Activated naive CD4-positive, alpha-beta T cell treated with anti-CD3 and anti-CD28 coated beads, Interleukin-2, amount 50 U/mL, for 72 hours (primary cell): ENCODE measurements around the gene GCNT4. TPM values are rescaled to one million over a fixed set of nuclear protein-coding genes. Genes with fewer than 3 reads are reported as not detected.

ENCODE experiments used
- ATAC-seq, 2 donors: fragments of 150-1000 bp; cut with Tn5 transposase; 2 replicates each; pipeline ENCODE4 v1.10.0; 2021; ENCODE audit warnings: mild to moderate bottlenecking in 2 of 2, moderate library complexity in 2 of 2
- DNase-seq, 2 donors: peaks; one replicate each; pipeline ENCODE4 v3.0.0; 2021 to 2022; ENCODE audit warnings: low spot score in 2 of 2
- H3K27ac Mint-ChIP-seq, 2 donors: one replicate each; pipeline ENCODE4 v1.8.0; 2022; ENCODE audit warnings: mild to moderate bottlenecking in 2 of 2, mixed read lengths in 2 of 2
- H3K36me3 Mint-ChIP-seq, 2 donors: one replicate each; pipeline ENCODE4 v1.8.0; 2022; ENCODE audit warnings: mixed read lengths in 2 of 2
- H3K9me3 Mint-ChIP-seq, 2 donors: one replicate each; pipeline ENCODE4 v1.8.0; 2022; ENCODE audit warnings: mixed read lengths in 2 of 2
- total RNA-seq, 2 donors: library from RNA; stranded (reverse); gene quantifications; one replicate each; pipeline ENCODE4 v1.2.3, GENCODE V29; 2022

GCNT4 gene
- total RNA-seq, 2 donors from 2014 or later = 2.8 to 3.3 TPM

DNA sequence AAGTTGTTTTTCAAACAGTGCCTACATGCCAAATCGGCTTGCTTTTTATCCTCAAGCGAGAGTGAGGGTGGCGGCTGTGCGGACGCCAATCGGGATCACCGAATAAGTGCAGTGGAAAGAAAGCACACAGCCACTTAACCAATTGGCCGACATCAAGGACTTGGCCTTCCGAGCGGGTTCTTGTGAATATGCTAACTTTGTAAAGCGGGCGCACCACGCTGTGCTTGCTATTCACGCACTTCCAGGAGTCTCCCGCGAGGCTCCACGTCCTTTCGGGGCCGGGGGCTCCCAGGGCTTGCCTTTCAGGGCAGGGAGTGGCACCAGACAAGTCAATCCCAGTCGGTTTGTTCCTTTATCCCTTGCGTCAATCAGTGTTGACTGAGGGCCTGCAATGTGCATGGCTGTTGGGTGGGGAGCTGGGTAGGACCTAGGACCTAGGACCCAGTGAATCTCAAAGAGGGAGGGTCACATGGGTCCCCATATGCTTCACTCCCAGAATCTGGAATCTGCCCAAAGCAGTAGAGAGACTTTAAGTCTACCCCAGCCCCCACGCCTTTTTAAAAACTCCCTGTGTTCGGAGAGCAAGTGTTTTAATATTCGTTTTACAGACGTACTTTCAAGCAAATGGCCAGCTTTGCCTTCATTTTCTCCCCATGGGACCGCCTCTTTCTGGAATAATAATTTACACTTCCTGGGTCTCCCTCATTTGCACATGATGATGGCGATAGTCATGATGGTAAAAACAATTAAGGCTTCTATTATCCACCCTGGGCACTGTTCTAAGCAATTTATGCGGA, 2.0 kb upstream of the GCNT4 start:
- ATAC-seq (no peak), DNase-seq (no peak)
- Mint-ChIP-seq H3K27ac (peak overlapping the region in 1 of 2 donors; percentile 84), H3K9me3 (no peaks in the 10 kb centered on the region), H3K36me3 (peaks cover 6 to 7% of the 10 kb centered on the region in 2 donors)

DNA sequence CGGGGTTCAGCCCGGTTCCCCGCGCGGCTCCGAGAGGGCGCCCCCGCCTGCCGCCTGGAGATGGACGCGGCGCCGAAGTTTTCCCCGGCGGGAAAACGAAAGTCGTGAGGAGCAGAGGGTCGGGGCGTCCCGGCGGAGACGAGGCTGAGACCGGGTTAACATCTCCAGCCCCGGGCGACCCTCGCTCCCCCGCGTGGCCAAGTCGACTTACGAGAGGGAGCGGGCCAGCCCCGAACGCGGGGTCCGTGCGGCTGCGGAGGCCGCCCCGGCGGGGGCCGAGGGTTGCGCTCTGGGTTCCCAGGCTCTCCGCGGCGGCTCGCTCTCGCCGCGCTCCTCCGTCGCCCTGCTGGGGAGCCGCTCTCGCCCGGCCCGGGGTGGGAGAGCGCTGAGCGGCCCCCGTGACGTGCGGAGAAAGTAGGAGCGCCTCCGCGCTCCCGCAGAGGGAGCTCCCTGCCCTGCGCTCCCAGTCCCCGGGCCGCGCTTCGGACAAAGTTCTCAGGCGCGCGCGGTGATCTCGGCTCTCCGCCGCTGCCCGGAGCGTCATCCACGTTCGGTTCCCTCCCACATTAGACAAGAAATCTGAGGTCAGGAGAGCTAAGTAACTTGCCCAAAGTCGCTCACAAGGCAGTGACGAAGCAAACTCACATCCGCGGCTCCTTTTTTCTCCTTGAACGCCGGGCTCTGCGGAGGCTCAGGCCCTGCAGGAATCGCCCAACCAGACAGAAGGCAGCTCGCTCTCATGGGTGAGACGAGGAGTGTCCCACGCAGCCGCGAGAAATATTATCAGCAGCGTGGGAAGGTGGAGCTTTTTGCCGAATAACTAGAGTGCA, 1.2 kb upstream of the GCNT4 start:
- Mint-ChIP-seq H3K27ac (peak overlapping the region; percentile 44 to 84), H3K36me3 (peaks cover 6 to 7% of the 10 kb centered on the region in 2 donors), H3K9me3 (no peaks in the 10 kb centered on the region)
- peak; percentile 53 to 54 for ATAC-seq
- peak; percentile 66 to 79 for DNase-seq

DNA sequence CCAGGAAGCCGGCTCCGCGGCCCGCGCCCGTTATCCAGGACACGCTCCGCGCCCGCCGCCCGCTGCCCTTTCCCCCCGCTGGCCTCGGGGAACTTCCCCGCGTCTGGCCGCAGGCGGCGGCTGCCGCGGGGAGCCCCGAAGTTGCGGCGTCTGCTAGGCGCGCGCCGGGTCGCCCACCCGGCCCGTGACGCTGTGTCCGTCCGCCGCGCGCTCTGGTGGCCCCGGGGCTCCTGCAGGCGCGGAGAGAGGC, 621 bp upstream of the GCNT4 start:
- H3K36me3 Mint-ChIP-seq = peaks cover 6 to 7% of the 10 kb centered on the region in 2 donors
- peak; percentile 19 to 22 for ATAC-seq
- DNase-seq = peak in 1 of 2 donors; percentile 72
- no peaks in the 10 kb centered on the region for H3K9me3 Mint-ChIP-seq
- H3K27ac Mint-ChIP-seq = no peak overlapping the region

DNA sequence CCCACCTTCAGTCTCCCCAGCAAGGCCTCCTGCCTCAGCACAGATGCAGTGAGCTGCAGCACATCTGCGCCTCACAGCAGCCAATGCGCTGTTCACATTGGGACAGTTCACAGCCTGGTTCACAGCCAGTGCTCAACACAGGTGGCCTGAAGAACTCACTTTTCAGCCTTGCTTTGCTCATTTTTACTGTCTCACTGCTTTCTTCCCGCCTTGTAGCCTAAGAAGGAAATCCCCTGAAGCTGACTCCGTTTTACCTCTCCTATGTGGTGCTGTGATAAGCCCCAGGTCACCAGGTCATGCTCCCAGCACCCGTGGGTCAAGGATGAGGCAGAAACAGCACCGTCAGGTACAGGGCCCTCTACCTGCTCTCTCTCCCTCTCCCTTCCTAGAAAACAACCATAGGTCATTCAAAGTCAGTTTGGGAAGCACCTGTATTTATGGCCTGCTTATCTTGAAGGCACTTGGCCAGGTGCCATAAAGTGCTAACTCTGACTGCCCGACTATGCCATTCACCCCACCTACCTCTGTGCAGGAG, 1.1 kb downstream of the GCNT4 start:
- Mint-ChIP-seq H3K9me3 (no peaks in the 10 kb centered on the region), H3K36me3 (peaks cover 6 to 9% of the 10 kb centered on the region in 2 donors), H3K27ac (peak overlapping the region; percentile 73 to 84)
- DNase-seq = peak; percentile 27 to 62
- ATAC-seq = peak; percentile 54 to 61

DNA sequence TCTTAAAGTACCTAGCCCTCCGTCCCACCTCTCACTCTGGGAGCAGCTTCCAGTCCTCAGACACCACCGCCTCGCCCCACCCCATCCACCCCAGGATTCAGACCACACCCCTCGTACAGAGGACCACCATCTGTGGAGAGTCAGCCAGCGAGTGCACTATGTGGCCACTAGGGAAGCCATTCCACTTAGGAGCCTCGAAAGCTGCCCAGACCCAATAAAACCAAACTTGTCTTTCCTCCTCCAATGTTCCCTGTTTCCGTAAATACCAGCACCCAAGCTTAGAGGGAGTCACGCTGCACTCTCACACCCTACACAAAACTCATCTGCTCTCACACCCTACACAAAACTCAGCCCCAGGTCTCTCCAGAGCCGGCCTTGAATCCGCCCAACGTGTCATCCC, 1.9 kb downstream of the GCNT4 start:
- no peaks in the 10 kb centered on the region for H3K9me3 Mint-ChIP-seq
- DNase-seq (no peak), ATAC-seq (no peak)
- H3K36me3 Mint-ChIP-seq = peaks cover 6 to 18% of the 10 kb centered on the region in 2 donors
- peak overlapping the region; percentile 65 to 84 for H3K27ac Mint-ChIP-seq

DNA sequence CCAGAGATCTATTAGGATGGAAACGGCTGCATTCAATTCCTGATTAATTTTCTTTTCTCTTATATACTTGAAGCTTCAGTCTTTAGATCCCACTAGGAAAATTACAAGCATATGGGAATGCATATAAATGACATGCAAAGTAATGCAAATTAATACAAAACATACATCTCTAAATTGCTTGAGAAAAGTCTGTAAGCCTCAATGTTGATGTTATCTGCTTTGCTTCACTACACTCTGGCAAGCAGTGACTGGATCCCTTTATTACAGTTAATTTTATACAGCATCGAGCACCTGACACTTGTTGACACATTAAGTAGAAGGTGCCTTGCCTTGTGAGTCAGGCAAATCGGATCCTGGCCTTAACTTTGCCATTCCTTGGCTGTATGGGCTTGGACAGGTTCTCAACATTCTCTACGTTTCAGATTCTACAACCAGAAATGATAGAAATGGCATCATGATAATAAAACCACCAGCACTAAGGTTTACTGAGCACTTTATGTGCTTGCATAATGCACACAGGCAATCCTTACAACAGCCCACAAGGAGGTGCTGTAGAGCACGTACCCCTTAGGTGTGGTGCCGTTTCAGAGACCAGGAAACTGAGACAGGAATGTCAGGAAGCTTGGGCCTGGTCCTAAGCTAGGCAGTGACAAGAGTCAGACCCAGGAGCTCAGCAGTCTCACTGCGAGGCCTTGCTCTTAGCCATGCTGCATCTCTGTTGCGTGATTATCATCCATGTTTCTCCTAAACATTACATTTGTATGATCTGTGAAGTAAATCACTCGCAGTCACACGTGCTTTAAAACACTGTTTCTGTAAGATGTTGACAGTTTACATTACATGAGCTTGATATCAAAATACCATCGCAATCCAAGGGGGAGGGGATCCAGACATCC, 2.7 kb downstream of the GCNT4 start:
- Mint-ChIP-seq H3K27ac (peak overlapping the region in 1 of 2 donors; percentile 84), H3K9me3 (no peaks in the 10 kb centered on the region), H3K36me3 (peaks cover 6 to 23% of the 10 kb centered on the region in 2 donors)
- ATAC-seq (no peak), DNase-seq (peak in 1 of 2 donors; percentile 68)

DNA sequence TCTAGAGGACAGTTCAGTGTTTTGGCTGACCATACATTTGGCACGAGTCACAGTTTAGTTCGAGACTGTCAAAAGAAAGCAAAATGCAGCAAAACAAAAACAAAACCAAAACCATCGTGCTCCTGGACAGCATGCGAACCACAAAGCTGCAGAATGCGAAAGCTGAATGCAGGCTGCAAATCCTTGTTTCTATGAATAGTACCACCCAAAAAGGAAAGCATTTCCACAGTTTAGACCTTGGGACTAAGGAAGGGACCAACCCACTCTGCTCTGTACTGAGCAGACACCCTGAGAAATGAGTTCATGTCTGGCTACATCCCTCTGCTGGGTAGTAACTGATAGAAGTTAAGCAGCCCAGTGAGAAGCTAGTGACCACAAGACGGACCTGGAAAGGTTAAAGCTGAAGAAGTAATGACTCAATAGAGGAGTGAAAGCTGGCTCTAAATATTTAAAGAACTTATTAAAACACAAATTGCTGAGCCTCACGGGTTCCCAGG, 3.9 kb downstream of the GCNT4 start:
- peak in 1 of 2 donors; percentile 17 for ATAC-seq
- Mint-ChIP-seq H3K9me3 (peaks cover 0 to 2% of the 10 kb centered on the region in 2 donors), H3K27ac (no peak overlapping the region), H3K36me3 (peaks cover 15 to 32% of the 10 kb centered on the region in 2 donors)
- no peak for DNase-seq

DNA sequence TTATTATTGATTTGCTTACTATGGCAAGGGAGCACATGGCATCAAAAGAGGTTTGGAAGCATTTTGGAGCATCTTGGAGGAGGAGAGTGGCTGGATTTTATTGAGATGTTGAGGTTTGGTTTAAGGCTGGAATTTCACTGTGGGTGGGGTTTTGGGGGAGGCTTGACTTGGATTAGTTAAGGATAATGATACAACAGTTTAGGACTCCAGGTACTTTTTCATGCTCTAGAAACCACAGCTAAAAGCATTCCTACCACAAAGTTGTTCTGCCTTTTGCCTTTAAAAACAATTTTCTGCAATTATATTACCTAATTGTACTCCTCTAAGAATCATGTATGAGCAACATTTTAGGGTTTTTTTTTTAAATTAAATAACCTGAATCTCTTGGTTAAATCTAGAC, 5.0 kb downstream of the GCNT4 start:
- no peak for ATAC-seq
- Mint-ChIP-seq H3K36me3 (peaks cover 20 to 40% of the 10 kb centered on the region in 2 donors), H3K27ac (no peak overlapping the region), H3K9me3 (peaks cover 0 to 5% of the 10 kb centered on the region in 2 donors)
- no peak for DNase-seq

DNA sequence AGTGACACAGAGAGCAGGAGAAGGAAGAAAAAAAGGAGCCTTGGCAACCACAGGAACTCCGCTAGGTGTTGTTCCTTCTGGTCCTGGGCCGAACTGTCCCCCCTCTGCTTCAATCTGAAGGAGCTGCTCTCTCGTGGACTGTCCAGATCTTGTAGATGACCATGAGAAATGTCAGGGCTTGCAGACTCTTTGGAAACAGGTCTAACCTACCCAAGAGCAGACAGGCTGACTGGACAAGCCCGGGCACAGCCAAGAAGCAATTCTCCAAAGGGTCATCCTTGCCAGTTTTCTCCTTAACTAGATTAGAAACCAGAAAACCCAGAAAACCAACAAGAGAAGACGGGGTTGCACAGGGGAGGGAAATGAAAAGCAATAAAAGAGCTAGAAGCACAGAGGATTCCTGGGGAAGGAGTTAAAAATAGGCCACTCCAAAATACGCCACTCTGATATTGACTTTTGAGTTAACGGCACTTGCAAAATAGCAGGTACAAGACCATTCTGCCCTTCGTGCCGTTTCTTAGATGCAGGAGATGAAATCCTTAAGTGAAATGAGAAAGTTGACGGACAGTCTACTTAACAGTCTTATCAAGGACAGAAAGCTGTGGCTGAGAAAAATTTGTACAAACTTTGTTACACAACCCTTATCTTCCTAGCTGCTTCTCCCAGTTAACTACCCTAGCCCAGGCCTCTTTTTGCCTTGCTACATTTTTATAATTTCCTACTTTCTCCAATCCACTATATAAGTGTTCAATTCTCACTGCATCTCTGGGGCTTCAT, 5.8 kb downstream of the GCNT4 start:
- H3K27ac Mint-ChIP-seq = no peak overlapping the region
- no peak for ATAC-seq
- DNase-seq = no peak

DNA sequence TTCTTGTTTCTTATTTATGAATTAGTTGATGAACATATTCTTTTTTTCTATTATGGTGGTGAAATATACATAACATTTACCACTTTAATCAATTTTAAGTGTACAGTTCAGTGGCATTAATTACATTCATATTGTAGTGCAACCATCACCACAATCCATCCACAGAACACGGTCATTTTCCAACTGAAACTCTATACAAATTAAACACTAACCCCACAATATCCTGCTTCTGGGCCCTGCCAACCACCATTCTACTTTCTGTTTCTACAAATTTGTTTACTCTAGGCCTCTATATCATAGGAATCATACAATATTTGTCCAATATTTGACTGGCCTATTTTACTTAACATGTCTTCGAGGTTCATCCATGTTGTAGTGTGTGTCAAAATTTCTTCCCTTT, 7.3 kb downstream of the GCNT4 start:
- Mint-ChIP-seq H3K9me3 (peaks cover 0 to 5% of the 10 kb centered on the region in 2 donors), H3K36me3 (peaks cover 27 to 39% of the 10 kb centered on the region in 2 donors), H3K27ac (no peak overlapping the region)
- DNase-seq (no peak), ATAC-seq (peak in 1 of 2 donors; percentile 41)

More for the DNA sequence above, 5.8 kb downstream of the GCNT4 start:
- peaks cover 21 to 34% of the 10 kb centered on the region in 2 donors for H3K36me3 Mint-ChIP-seq
- peaks cover 0 to 5% of the 10 kb centered on the region in 2 donors for H3K9me3 Mint-ChIP-seq

DNA sequence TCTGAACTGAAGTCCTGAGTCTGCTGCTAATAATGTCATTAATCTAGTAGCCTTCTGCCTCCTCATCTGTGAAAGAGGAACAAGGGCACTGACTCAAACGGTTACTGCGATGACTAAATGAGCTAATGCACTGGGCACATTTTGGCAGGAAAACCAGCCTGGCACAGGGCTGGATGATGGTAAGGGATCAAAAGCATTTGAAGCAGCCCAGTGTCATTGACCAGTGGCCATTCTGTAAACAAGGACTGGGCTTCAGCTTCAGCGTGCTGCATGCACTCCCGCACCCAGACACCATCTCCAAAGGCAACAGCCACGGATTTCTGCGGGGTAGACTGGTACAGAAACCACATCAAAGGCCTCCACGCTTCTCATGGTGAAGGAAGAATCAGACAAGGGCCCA, 8.0 kb downstream of the GCNT4 start:
- H3K9me3 Mint-ChIP-seq = peaks cover 0 to 5% of the 10 kb centered on the region in 2 donors
- DNase-seq (no peak), ATAC-seq (peak in 1 of 2 donors; percentile 23)
- no peak overlapping the region for H3K27ac Mint-ChIP-seq
- H3K36me3 Mint-ChIP-seq = peaks cover 27 to 41% of the 10 kb centered on the region in 2 donors

DNA sequence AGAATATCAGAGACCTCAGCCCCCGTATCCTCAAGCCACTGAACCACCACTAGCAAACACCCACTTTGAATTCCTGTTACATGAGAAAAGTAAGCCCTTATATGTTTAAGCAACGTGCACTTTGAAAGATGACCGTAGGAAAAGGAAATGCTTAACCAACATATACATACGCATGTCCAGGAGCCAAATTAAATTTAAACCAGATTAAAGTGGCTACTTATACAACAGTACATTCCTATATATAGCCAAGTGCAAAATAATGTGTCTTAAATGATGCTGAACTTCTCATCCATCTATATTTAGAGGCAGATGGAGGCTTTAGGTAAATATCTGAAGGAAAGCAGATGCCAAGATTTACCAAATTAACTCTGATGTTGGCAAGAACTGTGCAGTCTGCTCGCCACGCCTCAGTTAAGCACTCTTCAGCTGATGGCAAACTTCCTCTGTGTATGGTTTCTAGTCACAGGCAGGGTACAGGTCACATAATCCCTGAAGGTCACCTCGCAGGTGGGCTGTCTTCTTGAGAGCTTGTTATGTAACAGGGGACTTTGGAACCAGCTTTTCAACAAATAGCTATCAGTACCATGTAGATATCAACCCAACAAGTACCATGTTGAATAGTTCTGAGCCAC, 8.6 kb downstream of the GCNT4 start:
- no peak for DNase-seq
- peaks cover 27 to 41% of the 10 kb centered on the region in 2 donors for H3K36me3 Mint-ChIP-seq
- H3K9me3 Mint-ChIP-seq = peaks cover 0 to 5% of the 10 kb centered on the region in 2 donors
- no peak for ATAC-seq
- H3K27ac Mint-ChIP-seq = no peak overlapping the region

DNA sequence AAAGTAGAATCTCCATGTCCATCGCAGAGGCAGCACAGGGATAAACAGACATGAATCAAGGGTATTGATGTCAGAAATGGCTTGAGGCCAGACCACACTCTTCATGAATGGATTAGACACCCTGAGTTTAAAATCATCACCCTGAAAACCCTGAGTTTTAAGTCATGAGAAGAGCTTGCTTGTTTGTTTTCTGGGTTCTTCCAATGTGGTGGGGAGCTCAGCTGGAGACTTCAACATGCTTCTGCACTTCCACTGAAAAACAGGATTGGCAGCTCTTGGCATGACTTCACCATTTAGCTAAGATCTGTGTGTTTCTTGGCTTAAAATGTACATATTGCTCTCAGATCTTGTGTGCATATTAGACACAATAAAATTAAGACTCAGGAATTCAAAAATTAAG, 9.8 kb downstream of the GCNT4 start:
- DNase-seq (no peak), ATAC-seq (no peak)
- H3K36me3 Mint-ChIP-seq = peaks cover 27 to 41% of the 10 kb centered on the region in 2 donors
- H3K27ac Mint-ChIP-seq = no peak overlapping the region
- peaks cover 0 to 5% of the 10 kb centered on the region in 2 donors for H3K9me3 Mint-ChIP-seq

DNA sequence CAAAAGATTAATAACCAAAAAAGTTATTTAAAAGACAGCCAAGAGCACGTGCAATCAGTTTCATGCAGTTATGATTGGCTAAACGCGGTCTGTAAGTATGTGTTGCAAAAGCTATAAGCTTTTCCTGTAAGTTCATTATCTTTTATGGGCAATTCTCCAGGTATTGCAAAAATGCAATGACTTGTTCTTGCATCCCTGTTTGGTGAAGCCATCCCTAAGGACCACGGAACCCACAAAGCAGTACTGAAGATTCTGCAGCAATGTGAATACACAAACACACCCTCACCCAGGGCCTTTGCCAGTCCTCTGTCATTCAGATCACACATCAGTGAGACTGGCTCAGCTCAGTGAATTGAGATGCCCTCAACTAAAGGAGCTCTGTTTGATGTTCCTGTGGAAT, 11.4 kb downstream of the GCNT4 start:
- DNase-seq (no peak), ATAC-seq (no peak)
- Mint-ChIP-seq H3K27ac (no peak overlapping the region), H3K9me3 (peaks cover 0 to 5% of the 10 kb centered on the region in 2 donors), H3K36me3 (peaks cover 27 to 36% of the 10 kb centered on the region in 2 donors)

DNA sequence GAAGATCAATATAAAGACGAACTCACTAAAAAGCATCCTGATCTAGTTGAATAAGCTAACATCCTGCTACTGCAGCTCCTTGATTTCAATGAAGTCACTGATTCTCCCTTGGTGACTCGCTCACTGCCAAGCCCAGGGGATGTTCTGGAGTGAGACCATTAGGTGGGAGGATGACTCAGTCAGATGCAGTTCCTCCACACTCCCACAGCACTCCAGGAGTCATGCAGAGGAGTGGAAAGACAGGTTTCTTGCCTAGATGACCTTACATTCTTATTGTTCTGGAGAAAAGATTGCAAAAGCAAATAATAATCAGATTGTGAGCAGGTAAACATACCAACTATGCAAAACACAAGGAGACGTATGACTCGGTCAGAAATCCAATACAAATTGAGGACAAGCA, 15.3 kb downstream of the GCNT4 start:
- no peak overlapping the region for H3K27ac Mint-ChIP-seq
- ATAC-seq (peak; percentile 84 to 90), DNase-seq (peak in 1 of 2 donors; percentile 19)
- H3K9me3 Mint-ChIP-seq = peaks cover 0 to 5% of the 10 kb centered on the region in 2 donors
- peaks cover 12 to 13% of the 10 kb centered on the region in 2 donors for H3K36me3 Mint-ChIP-seq
